Endothelial cell (in vitro differentiated cells): ENCODE measurements around the gene LRRTM3. TPM values are rescaled to one million over a fixed set of nuclear protein-coding genes. Genes with fewer than 3 reads are reported as not detected.

Experiments used
- DNase-seq: peaks from one replicate; pipeline ENCODE4 v3.0.0; 2021; ENCODE audit warnings: low spot score
- H3K27ac Mint-ChIP-seq: one replicate; pipeline ENCODE4 v1.8.0; 2021; ENCODE audit warnings: mixed read lengths, inconsistent platforms; ENCODE audit not compliant: unreplicated experiment
- H3K27me3 Mint-ChIP-seq: one replicate; pipeline ENCODE4 v1.8.0; 2021; ENCODE audit warnings: mild to moderate bottlenecking, moderate library complexity, mixed read lengths, inconsistent platforms; ENCODE audit not compliant: unreplicated experiment
- H3K36me3 Mint-ChIP-seq: one replicate; pipeline ENCODE4 v1.8.0; 2021; ENCODE audit warnings: mild to moderate bottlenecking, low read depth, mixed read lengths, inconsistent platforms; ENCODE audit not compliant: unreplicated experiment
- H3K4me1 Mint-ChIP-seq: one replicate; pipeline ENCODE4 v1.8.0; 2021; ENCODE audit warnings: mild to moderate bottlenecking, mixed read lengths, inconsistent platforms; ENCODE audit not compliant: unreplicated experiment
- H3K4me3 Mint-ChIP-seq: one replicate; pipeline ENCODE4 v1.8.0; 2021; ENCODE audit warnings: mild to moderate bottlenecking, mixed read lengths, inconsistent platforms; ENCODE audit not compliant: unreplicated experiment
- H3K9me3 Mint-ChIP-seq: one replicate; pipeline ENCODE4 v1.8.0; 2021; ENCODE audit warnings: mixed read lengths, inconsistent platforms; ENCODE audit not compliant: unreplicated experiment
- total RNA-seq: library from RNA; stranded (reverse); fragmentation: NEBNext Ultra II Directional; extraction: Animal tissue kit (Norgen Biotek cat#: 25700); gene quantifications from one replicate; pipeline ENCODE4 v1.2.1, GENCODE V29; 2021; ENCODE audit not compliant: unreplicated experiment
- TF ChIP-seq, protein P1 (sequence below): fragments of 200-600 bp; sonication (generic); IDR thresholded peaks from one replicate; pipeline ENCODE4 v1.5.0; 2021; ENCODE audit warnings: antibody characterized with exemption; ENCODE audit not compliant: unreplicated experiment

LRRTM3 gene
- total RNA-seq, 1 donor from 2014 or later: not detected

DNA sequence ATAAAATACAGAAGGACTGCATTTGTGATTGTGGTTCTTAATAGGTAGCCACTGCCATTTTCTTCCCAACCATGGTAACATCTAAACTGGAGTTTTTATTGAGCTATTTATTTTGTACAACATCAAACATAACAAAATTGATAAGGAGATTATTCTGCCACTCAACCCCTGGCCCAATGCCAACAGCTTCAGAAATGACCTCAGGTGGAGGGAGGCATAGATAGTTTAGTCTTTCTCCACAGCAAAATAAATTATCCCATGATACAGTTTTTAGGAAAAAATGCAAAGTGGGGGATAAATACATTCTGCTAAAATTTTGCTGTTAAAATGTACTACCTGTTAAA is 57.6 kb downstream of the LRRTM3 start:
- H3K4me1 Mint-ChIP-seq: peaks cover 4% of the 10 kb centered on the region
- TF ChIP-seq, protein P1, sequence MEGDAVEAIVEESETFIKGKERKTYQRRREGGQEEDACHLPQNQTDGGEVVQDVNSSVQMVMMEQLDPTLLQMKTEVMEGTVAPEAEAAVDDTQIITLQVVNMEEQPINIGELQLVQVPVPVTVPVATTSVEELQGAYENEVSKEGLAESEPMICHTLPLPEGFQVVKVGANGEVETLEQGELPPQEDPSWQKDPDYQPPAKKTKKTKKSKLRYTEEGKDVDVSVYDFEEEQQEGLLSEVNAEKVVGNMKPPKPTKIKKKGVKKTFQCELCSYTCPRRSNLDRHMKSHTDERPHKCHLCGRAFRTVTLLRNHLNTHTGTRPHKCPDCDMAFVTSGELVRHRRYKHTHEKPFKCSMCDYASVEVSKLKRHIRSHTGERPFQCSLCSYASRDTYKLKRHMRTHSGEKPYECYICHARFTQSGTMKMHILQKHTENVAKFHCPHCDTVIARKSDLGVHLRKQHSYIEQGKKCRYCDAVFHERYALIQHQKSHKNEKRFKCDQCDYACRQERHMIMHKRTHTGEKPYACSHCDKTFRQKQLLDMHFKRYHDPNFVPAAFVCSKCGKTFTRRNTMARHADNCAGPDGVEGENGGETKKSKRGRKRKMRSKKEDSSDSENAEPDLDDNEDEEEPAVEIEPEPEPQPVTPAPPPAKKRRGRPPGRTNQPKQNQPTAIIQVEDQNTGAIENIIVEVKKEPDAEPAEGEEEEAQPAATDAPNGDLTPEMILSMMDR: no peak
- H3K4me3 Mint-ChIP-seq: no peak overlapping the region
- no peak for DNase-seq
- peaks cover 2% of the 10 kb centered on the region for H3K27me3 Mint-ChIP-seq
- H3K27ac Mint-ChIP-seq: no peak overlapping the region
- no peaks in the 10 kb centered on the region for H3K9me3 Mint-ChIP-seq
- no peaks in the 10 kb centered on the region for H3K36me3 Mint-ChIP-seq

DNA sequence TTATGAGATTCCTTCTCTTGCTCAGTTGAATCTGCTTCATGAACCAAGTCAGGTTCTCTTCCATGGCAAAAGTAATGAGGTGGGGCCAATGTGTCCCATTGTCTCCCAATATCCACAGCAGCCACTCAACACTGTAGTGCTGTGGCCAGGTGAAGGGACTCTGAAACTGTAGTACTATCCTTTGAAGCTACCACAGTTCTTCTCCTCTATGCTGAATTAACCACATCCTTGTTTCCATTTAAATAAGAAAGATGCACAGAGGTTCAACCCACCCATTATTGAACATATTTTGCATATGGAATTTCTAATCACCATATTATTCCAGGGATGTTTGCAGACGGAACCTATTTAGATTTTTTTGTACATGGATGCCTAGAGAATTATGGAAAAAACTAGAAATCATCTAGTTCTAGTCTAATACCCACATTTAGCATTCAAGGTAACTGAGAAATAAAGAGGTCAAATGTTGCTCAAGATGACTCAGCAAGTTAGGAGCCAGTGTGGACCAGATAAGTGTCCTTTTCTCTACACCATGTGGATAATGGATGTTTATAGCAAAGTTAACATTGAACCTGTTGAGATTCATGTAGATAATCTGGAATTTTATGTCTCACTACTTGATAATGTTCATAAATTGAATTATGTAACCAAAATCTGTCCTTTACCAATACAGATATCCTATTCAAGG is 64.5 kb downstream of the LRRTM3 start:
- Mint-ChIP-seq H3K36me3 (no peaks in the 10 kb centered on the region), H3K4me1 (peaks cover 9% of the 10 kb centered on the region), H3K9me3 (no peaks in the 10 kb centered on the region), H3K27me3 (no peaks in the 10 kb centered on the region), H3K4me3 (no peak overlapping the region), H3K27ac (no peak overlapping the region)
- DNase-seq: no peak
- TF ChIP-seq, protein P1: no peak

DNA sequence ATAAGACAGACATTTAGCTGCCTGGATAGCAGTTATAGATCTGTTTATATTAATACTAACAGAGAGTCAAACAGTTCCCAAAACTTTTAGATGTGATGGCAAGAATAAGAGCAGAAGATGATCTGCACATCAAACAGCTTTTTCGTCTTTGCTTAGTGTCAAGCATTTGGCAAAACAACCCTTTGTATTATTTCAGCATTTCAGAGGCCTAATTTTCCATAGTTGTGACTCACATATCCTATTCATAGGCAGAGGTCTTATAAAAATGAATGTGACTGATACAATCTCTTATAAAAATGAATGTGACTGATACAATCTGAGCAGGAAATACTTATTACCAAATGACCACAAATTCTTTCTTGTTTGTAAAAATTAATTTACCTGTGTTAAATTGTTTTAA is 71.2 kb downstream of the LRRTM3 start:
- H3K27ac Mint-ChIP-seq: no peak overlapping the region
- peaks cover 3% of the 10 kb centered on the region for H3K4me1 Mint-ChIP-seq
- H3K27me3 Mint-ChIP-seq: no peaks in the 10 kb centered on the region
- H3K36me3 Mint-ChIP-seq: no peaks in the 10 kb centered on the region
- H3K9me3 Mint-ChIP-seq: no peaks in the 10 kb centered on the region
- TF ChIP-seq, protein P1: no peak
- DNase-seq: no peak
- no peak overlapping the region for H3K4me3 Mint-ChIP-seq

DNA sequence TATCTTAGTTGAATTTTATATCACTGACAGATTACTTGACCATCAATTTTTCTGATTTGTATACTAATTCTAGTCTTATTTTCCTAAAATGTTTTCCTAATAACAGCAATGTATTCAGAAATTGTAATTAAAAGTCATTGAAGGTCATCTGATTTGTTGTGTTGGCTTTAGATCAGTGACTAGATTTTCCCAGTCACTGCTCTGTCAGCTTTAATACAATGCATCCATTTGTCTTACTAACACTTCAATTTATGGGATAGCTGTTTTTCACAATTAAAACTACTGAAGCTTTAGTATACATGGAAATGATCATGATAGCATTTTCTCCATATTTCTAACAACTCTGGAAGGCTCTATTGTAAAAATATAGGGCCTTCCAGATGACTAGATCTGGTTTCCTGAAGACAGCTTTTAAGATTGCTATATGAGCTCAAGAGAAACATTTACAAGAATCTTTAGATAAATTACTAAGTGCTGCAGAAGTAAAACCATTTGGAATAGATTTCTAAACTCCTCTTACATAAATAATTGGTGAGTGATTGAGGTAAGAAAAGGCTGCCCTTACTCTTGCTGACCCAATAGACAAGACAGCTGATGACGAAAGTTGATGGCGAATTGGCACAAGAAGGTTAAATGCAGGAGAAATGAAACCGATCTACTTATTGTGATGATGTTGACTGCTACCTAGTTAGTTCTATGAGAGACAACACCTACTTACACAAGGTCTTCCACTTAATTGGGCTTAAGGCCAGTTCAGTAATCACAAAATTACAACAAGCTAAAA is 74.1 kb downstream of the LRRTM3 start:
- Mint-ChIP-seq H3K27me3 (no peaks in the 10 kb centered on the region), H3K4me1 (no peaks in the 10 kb centered on the region), H3K4me3 (no peak overlapping the region), H3K27ac (no peak overlapping the region), H3K36me3 (no peaks in the 10 kb centered on the region), H3K9me3 (no peaks in the 10 kb centered on the region)
- no peak for DNase-seq
- TF ChIP-seq, protein P1: no peak

DNA sequence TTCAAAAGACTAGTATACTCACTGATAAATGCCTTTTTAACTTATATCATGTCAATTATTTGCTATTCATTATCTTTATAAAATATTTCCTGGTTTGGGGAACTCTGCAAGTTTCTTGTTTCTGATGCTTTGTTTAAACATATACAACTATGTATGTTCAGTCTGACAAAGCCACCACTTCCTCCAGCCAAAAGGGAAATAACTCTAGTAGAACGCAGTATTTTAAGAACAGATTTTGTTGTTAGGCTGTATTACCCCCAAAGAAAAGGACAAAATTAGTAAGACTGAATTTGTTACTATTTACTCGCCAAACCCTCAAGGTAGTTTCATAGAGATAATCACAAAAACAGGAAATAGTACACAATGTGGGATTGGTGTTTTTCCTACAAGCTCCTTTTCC is 78.9 kb downstream of the LRRTM3 start:
- TF ChIP-seq, protein P1: no peak
- peaks cover 7% of the 10 kb centered on the region for H3K4me1 Mint-ChIP-seq
- H3K36me3 Mint-ChIP-seq: no peaks in the 10 kb centered on the region
- no peak overlapping the region for H3K4me3 Mint-ChIP-seq
- no peaks in the 10 kb centered on the region for H3K27me3 Mint-ChIP-seq
- no peak for DNase-seq
- no peak overlapping the region for H3K27ac Mint-ChIP-seq
- H3K9me3 Mint-ChIP-seq: no peaks in the 10 kb centered on the region
